ENCODE data around the gene C6orf15.

DNA sequence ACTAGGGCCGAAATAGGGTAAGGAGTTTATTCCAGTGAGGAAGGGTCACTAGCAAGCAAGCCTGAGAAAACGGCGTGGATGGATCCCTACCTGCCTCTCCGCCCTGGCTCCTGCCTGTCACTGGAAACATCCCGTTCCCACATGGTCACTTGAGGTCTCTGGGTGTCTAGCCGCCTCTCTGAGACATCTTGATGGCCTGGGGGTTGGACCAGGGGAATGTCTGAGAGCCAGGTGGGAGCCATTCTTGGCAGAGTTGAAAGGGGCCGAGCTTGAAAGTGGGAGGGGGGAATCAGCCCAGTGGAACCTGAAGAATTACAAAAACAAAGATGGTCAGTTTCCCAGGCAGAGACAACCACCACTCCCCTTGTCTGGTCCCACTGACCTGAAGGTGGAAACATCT lies 44.3 kb upstream of the C6orf15 start:
- TF ChIP-seq POLR2A (IDR thresholded peaks at IDR 0.05) (no peak), POLR2AphosphoS5 (IDR thresholded peaks at IDR 0.05) (no peak)
- TF ChIP-seq, protein P1, sequence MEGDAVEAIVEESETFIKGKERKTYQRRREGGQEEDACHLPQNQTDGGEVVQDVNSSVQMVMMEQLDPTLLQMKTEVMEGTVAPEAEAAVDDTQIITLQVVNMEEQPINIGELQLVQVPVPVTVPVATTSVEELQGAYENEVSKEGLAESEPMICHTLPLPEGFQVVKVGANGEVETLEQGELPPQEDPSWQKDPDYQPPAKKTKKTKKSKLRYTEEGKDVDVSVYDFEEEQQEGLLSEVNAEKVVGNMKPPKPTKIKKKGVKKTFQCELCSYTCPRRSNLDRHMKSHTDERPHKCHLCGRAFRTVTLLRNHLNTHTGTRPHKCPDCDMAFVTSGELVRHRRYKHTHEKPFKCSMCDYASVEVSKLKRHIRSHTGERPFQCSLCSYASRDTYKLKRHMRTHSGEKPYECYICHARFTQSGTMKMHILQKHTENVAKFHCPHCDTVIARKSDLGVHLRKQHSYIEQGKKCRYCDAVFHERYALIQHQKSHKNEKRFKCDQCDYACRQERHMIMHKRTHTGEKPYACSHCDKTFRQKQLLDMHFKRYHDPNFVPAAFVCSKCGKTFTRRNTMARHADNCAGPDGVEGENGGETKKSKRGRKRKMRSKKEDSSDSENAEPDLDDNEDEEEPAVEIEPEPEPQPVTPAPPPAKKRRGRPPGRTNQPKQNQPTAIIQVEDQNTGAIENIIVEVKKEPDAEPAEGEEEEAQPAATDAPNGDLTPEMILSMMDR (IDR thresholded peaks at IDR 0.05 in 8 of 11, conservative IDR thresholded peaks at IDR 0.05 in 3 of 11), result no peak

All from spleen (tissue), 7 donors.